Caco-2 (cell line): ENCODE results near the gene ZNF202. TPM values are rescaled to one million over a fixed set of nuclear protein-coding genes. Genes with fewer than 3 reads are reported as not detected.
A peak's percentile ranks its signal among the peaks of the same experiment; 100 is the strongest.

ENCODE experiments used
- Bru-seq: library from RNA; stranded (reverse); fragments of 400-500 nt; gene quantifications from one replicate; lab custom pipeline; 2021; lab: Mats Ljungman, UMichigan
- BruChase-seq, 2 experiments: library from RNA; stranded (reverse); fragments of 400-500 nt; gene quantifications; one replicate each; lab custom pipeline; 2021; lab: Mats Ljungman, UMichigan
- BruUV-seq: library from RNA; stranded (reverse); fragments of 400-500 nt; replicated peaks from 2 replicates; lab custom pipeline; 2021; lab: Mats Ljungman, UMichigan
- CTCF ChIA-PET: fragments of 300-600 bp; sonication (Branson Sonifier 250); formaldehyde crosslinking; loops from one replicate; lab custom pipeline; 2022; ENCODE audit warnings: antibody characterized with exemption; lab: Charles Lee
- POLR2A ChIA-PET: fragments of 300-600 bp; sonication (Branson Sonifier 250); formaldehyde crosslinking; loops from one replicate; lab custom pipeline; 2022; ENCODE audit warnings: antibody characterized with exemption; lab: Charles Lee
- DNase-seq, 2 experiments: peaks; one replicate each; pipeline versions ENCODE4 v3.0.0 to v3.0.0-alpha.2; 2020 to 2022
- H3K27me3 ChIP-seq: replicated peaks from 2 replicates; pipeline ENCODE4 v1.6.0; 2011; ENCODE audit warnings: low read length; ENCODE audit not compliant: control insufficient read depth, insufficient read depth
- H3K36me3 ChIP-seq: 2 replicates; pipeline ENCODE4 v1.5.1; 2011; ENCODE audit warnings: low read length; ENCODE audit not compliant: control insufficient read depth, insufficient read depth
- H3K4me1 ChIP-seq: fragments of 250-450 bp; sonication (Bioruptor Pico); 2 replicates; pipeline ENCODE4 v1.5.1; 2020; ENCODE audit warnings: mild to moderate bottlenecking
- H3K4me3 ChIP-seq: 2 replicates; pipeline ENCODE4 v1.5.1; 2011; ENCODE audit warnings: low read depth, mild to moderate bottlenecking, control low read depth, low read length
- H3K9me3 ChIP-seq: fragments of 250-450 bp; sonication (Bioruptor Pico); 2 replicates; pipeline ENCODE4 v1.5.1; 2020; ENCODE audit warnings: mild to moderate bottlenecking, moderate library complexity
- H3K27ac Mint-ChIP-seq: one replicate; pipeline ENCODE4 v1.8.0; 2022; ENCODE audit warnings: mixed read lengths; ENCODE audit not compliant: unreplicated experiment
- H3K27me3 Mint-ChIP-seq: one replicate; pipeline ENCODE4 v1.8.0; 2022; ENCODE audit warnings: mixed read lengths; ENCODE audit not compliant: insufficient read depth, unreplicated experiment
- H3K36me3 Mint-ChIP-seq: one replicate; pipeline ENCODE4 v1.8.0; 2022; ENCODE audit warnings: mild to moderate bottlenecking, mixed read lengths; ENCODE audit not compliant: insufficient read depth, unreplicated experiment
- H3K4me1 Mint-ChIP-seq: one replicate; pipeline ENCODE4 v1.8.0; 2022; ENCODE audit warnings: low read depth, mixed read lengths; ENCODE audit not compliant: unreplicated experiment
- H3K4me3 Mint-ChIP-seq: one replicate; pipeline ENCODE4 v1.8.0; 2022; ENCODE audit warnings: mild to moderate bottlenecking, moderate library complexity, mixed read lengths; ENCODE audit not compliant: unreplicated experiment
- H3K9me3 Mint-ChIP-seq: one replicate; pipeline ENCODE4 v1.8.0; 2022; ENCODE audit warnings: mixed read lengths; ENCODE audit not compliant: unreplicated experiment
- intact Hi-C: fragments of 100-400 bp; cut with micrococcal nuclease; formaldehyde crosslinking; loops from one replicate; pipeline ENCODE4 v1.10.0; 2022; ENCODE audit not compliant: unreplicated experiment
- long read RNA-seq: library from polyadenylated mRNA; stranded (forward); transcript quantifications from one replicate; pipeline ENCODE4 v2.0.0, GENCODE V29; 2022
- total RNA-seq: library from RNA; stranded (reverse); gene quantifications from 2 replicates; pipeline ENCODE4 v1.2.3, GENCODE V29; 2022
- TF ChIP-seq, protein P1 (sequence below), 2 experiments: fragments of 200-600 bp in 1 of 2; IDR thresholded peaks; 1 replicate in 1 of 2; 2 replicates in 1 of 2; pipeline versions ENCODE4 v1.5.1 to v1.8.0; 2011 to 2022; ENCODE audit warnings: antibody characterized with exemption in 1 of 2, control low read depth in 1 of 2, inconsistent platforms in 1 of 2, low read depth in 1 of 2, low read length in 1 of 2, mild to moderate bottlenecking in 1 of 2, moderate library complexity in 1 of 2; ENCODE audit not compliant: insufficient read depth in 1 of 2, severe bottlenecking in 1 of 2, unreplicated experiment in 1 of 2

ZNF202 gene
- total RNA-seq (25.5 and 27.9 TPM in 2 replicates), Bru-seq, nascent RNA (percentile 95 among the genes with signal in this experiment), BruChase-seq, experiment 1, labeled RNA remaining after a 2-hour chase (percentile 89 among the genes with signal in this experiment), BruChase-seq, experiment 2, labeled RNA remaining after a 6-hour chase (percentile 77 among the genes with signal in this experiment)
- long read RNA-seq, partial matches to known transcripts, result 2 of 11 reads
- long read RNA-seq, other reads (novel, unspliced or antisense), result 8 of 11 reads

DNA sequence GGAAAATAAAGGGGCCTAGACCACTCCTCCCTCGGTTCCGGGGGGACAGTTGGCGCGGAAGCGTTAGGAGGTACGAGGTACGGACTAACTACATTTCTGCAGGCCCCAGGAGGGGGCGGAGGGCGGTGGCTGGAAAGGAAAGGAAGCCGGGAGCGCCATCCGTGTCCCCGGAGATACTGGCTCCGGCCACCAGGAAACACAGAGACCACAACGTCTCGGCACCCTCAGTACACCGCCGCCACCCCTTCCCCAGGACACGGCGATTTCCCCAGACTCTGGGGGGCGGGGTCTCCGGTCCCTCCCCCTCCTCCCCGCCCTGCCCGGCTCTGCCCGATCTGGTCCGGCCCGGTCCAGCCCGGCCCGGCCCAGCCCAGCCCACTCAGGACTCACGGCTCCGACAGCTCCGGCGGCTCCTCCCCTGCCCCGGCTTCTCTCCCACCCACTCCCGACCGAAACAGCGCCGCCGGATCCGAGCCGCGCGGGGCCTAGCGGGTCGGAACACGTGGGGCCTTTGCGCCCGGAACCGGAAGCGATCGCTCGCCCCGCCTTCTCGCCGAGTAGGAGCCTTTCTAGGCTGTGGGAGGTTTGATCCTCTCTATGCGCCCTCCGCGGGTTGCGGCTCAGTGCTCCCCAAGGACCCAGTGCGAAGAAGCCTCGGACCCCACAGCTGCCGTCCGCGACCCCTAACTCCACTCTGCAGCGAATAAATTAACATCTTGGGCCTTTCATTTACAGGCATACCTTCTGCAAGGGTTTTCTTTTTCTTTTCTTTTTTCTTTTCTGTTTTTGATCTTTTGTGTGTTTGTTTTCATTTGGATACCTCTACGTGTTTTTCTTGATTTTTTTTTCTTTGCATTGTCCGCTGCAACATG, at the start of gene ZNF202:
Gene ZNF202 (minus strand): TSS at position 502 of the 872 bp plus-strand sequence. CDS start 10,772 bp downstream, outside the sequence.
- Histone ChIP-seq H3K9me3 (no peaks in the 10 kb centered on the region), H3K27me3 (no peaks in the 10 kb centered on the region), H3K4me3 (peak within 1 kb of the TSS; percentile 85), H3K4me1 (peaks cover 18% of the 10 kb centered on the region), H3K36me3 (no peaks in the 10 kb centered on the region)
- Mint-ChIP-seq H3K27me3 (peaks cover 10% of the 10 kb centered on the region), H3K27ac (peak within 1 kb of the TSS; percentile 79), H3K36me3 (peaks cover 40% of the 10 kb centered on the region), H3K4me1 (peaks cover 6% of the 10 kb centered on the region), H3K4me3 (peak within 1 kb of the TSS; percentile 85), H3K9me3 (no peaks in the 10 kb centered on the region)
- POLR2A ChIA-PET, result no interaction called here
- CTCF ChIA-PET, result interaction anchor here (0.6 kb wide), 1 partner anchor 89 kb away, joined by 3 read pairs; no protein-coding TSS in a partner anchor
- no TSS peak for BruUV-seq
- intact Hi-C loops, result loop anchor here (1.0 to 10.0 kb wide), 4 partner anchors 81 to 679 kb away; partner anchors contain the start of gene HSPA8
- DNase-seq, result peak; percentile 95 to 96
- TF ChIP-seq, protein P1, sequence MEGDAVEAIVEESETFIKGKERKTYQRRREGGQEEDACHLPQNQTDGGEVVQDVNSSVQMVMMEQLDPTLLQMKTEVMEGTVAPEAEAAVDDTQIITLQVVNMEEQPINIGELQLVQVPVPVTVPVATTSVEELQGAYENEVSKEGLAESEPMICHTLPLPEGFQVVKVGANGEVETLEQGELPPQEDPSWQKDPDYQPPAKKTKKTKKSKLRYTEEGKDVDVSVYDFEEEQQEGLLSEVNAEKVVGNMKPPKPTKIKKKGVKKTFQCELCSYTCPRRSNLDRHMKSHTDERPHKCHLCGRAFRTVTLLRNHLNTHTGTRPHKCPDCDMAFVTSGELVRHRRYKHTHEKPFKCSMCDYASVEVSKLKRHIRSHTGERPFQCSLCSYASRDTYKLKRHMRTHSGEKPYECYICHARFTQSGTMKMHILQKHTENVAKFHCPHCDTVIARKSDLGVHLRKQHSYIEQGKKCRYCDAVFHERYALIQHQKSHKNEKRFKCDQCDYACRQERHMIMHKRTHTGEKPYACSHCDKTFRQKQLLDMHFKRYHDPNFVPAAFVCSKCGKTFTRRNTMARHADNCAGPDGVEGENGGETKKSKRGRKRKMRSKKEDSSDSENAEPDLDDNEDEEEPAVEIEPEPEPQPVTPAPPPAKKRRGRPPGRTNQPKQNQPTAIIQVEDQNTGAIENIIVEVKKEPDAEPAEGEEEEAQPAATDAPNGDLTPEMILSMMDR (IDR thresholded peaks at IDR 0.05; ENCODE audit: insufficient read depth in 1 of 2, low read depth in 1 of 2, low read length in 1 of 2, severe bottlenecking in 1 of 2, unreplicated experiment in 1 of 2), result peak; percentile 41 to 46

DNA sequence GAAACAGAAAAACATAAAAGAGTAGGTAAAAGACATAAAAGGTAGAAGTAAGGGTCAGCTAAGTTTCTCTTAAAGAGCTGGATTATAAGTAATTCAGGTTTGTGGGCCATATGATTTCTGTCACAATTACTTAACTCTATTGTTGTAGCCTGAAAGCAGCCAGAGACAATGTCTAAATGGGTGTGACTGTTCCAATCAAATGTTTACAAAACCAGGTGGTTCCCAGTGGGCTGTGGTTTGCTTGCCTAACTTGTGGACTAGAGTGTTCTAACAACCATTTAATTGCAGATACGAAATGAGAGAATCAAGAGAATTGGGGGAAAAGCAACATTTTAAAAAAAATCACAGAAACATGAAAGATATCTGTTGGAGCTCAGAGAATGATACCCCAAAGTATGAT, 42.1 kb upstream of the ZNF202 start:
- BruUV-seq, result no TSS peak
- peaks cover 3% of the 10 kb centered on the region for H3K27me3 Mint-ChIP-seq
- Histone ChIP-seq H3K27me3 (no peaks in the 10 kb centered on the region), H3K4me3 (no peak overlapping the region), H3K9me3 (no peaks in the 10 kb centered on the region), H3K36me3 (no peaks in the 10 kb centered on the region), H3K4me1 (no peaks in the 10 kb centered on the region)
- ChIA-PET POLR2A (no interaction called here), CTCF (interaction anchor here (0.5 kb wide), 1 partner anchor 9 kb away, joined by 3 read pairs; no protein-coding TSS in a partner anchor)
- H3K4me3 Mint-ChIP-seq, result no peak overlapping the region
- H3K36me3 Mint-ChIP-seq, result no peaks in the 10 kb centered on the region
- no peak for DNase-seq
- no peak overlapping the region for H3K27ac Mint-ChIP-seq
- TF ChIP-seq, protein P1 (IDR thresholded peaks at IDR 0.05; ENCODE audit: insufficient read depth in 1 of 2, low read depth in 1 of 2, low read length in 1 of 2, severe bottlenecking in 1 of 2, unreplicated experiment in 1 of 2), result no peak
- no peaks in the 10 kb centered on the region for H3K9me3 Mint-ChIP-seq
- intact Hi-C loops, result no loop called here
- H3K4me1 Mint-ChIP-seq, result no peaks in the 10 kb centered on the region

DNA sequence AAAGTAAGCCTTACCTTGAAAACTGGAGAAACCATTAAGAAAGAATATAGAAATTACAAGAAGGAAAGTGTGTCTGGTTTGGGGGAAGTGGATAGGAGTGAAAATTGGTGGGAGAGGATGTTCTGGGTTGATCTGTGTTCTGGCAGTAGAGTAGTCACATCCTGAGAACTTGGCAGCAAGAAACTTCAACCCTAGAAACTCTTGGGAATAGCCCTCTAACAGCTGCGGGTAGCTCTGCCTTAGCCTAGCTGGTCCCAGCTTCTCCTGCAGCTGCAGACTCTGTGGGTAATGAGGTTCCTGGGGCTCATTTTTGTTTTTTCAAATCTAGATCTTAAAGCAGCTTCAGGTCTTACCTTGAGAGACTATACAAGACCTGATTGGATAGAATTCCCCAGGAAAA, 37.1 kb upstream of the ZNF202 start:
- BruUV-seq, result no TSS peak
- no peaks in the 10 kb centered on the region for H3K4me1 Mint-ChIP-seq
- no peaks in the 10 kb centered on the region for H3K9me3 Mint-ChIP-seq
- Histone ChIP-seq H3K9me3 (no peaks in the 10 kb centered on the region), H3K36me3 (no peaks in the 10 kb centered on the region), H3K27me3 (no peaks in the 10 kb centered on the region), H3K4me3 (no peak overlapping the region), H3K4me1 (no peaks in the 10 kb centered on the region)
- DNase-seq, result no peak
- no peaks in the 10 kb centered on the region for H3K36me3 Mint-ChIP-seq
- H3K27ac Mint-ChIP-seq, result no peak overlapping the region
- no peaks in the 10 kb centered on the region for H3K27me3 Mint-ChIP-seq
- ChIA-PET CTCF (no interaction called here), POLR2A (no interaction called here)
- no peak overlapping the region for H3K4me3 Mint-ChIP-seq
- intact Hi-C loops, result no loop called here
- TF ChIP-seq, protein P1 (IDR thresholded peaks at IDR 0.05; ENCODE audit: insufficient read depth in 1 of 2, low read depth in 1 of 2, low read length in 1 of 2, severe bottlenecking in 1 of 2, unreplicated experiment in 1 of 2), result no peak
